ENCODE data around the gene RNF2. TPM values are rescaled to one million over a fixed set of nuclear protein-coding genes. Genes with fewer than 3 reads are reported as not detected.

The RNF2 gene
- total RNA-seq, 1 donor from 2014 or later = 15.9 TPM

DNA sequence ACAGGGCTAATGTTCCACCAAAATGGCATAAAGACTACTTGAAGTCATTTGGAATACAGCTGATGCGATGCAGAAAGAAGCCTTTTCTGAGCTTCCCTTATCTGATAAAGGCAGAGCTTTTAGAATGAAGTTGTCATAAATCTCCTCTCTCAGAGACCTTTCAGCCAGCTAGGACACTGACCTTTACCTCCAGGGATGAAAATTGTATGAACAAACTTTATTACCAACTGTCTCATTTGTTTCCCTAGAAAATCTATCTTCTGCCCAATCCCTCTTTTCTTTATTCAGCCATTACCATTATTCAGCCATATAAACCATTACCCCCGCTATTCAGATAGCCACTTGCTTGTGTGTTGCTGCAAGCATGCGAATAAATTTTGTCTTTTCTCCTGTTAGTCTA is 29.7 kb upstream of the RNF2 start:
- Histone ChIP-seq H3K27me3 (no peaks in the 10 kb centered on the region), H3K9me3 (no peaks in the 10 kb centered on the region), H3K27ac (no peak overlapping the region), H3K4me3 (no peak overlapping the region), H3K4me1 (no peaks in the 10 kb centered on the region), H3K36me3 (no peaks in the 10 kb centered on the region)
- intact Hi-C loops (cut with DNase I) = no loop called here
- no peak for TF ChIP-seq CTCF (IDR thresholded peaks at IDR 0.05)
- no peak for ATAC-seq
- DNase-seq = no peak

DNA sequence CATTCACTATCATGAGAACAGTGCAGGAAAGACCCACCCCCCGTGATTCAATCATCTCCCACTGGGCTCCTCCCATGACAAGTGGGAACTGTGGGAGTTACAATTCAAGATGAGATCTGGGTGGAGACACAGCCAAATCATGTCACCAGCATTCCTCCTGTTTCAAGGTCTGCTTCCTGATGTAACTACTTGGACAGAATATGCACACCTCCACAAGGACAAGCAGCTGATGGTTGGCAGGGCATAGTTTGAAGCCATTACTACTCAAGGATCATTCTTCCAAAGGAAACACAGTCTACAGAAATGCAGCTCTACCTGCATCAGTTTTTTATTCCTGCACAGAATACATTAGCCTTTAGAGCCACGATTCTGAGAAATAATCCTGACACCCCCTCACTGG is 28.5 kb upstream of the RNF2 start:
- DNase-seq (no peak), ATAC-seq (no peak)
- H3K27me3 ChIP-seq = no peaks in the 10 kb centered on the region
- H3K4me1 ChIP-seq = no peaks in the 10 kb centered on the region
- TF ChIP-seq CTCF (IDR thresholded peaks at IDR 0.05) = no peak
- H3K36me3 ChIP-seq = no peaks in the 10 kb centered on the region
- intact Hi-C loops (cut with DNase I) = no loop called here
- H3K27ac ChIP-seq = no peak overlapping the region
- H3K9me3 ChIP-seq = no peaks in the 10 kb centered on the region
- H3K4me3 ChIP-seq = no peak overlapping the region

- Histone ChIP-seq H3K36me3 (no peaks in the 10 kb centered on the region), H3K4me1 (no peaks in the 10 kb centered on the region), H3K9me3 (no peaks in the 10 kb centered on the region), H3K4me3 (no peak overlapping the region), H3K27me3 (no peaks in the 10 kb centered on the region), H3K27ac (no peak overlapping the region)
- TF ChIP-seq CTCF (IDR thresholded peaks at IDR 0.05) = no peak
- intact Hi-C loops (cut with DNase I) = no loop called here
- no peak for DNase-seq
- peak; percentile 50 for ATAC-seq
Measured at GRCh38 chr1:185017338-185017737, 28.0 kb upstream of the RNF2 start.

GRCh38 chr1:185017966-185018365 is 27.4 kb upstream of the RNF2 start:
- H3K4me3 ChIP-seq = no peak overlapping the region
- H3K36me3 ChIP-seq = no peaks in the 10 kb centered on the region
- H3K4me1 ChIP-seq = no peaks in the 10 kb centered on the region
- intact Hi-C loops (cut with DNase I) = no loop called here
- H3K9me3 ChIP-seq = no peaks in the 10 kb centered on the region
- no peaks in the 10 kb centered on the region for H3K27me3 ChIP-seq
- ATAC-seq (no peak), DNase-seq (no peak)
- no peak for TF ChIP-seq CTCF (IDR thresholded peaks at IDR 0.05)
- H3K27ac ChIP-seq = no peak overlapping the region

DNA sequence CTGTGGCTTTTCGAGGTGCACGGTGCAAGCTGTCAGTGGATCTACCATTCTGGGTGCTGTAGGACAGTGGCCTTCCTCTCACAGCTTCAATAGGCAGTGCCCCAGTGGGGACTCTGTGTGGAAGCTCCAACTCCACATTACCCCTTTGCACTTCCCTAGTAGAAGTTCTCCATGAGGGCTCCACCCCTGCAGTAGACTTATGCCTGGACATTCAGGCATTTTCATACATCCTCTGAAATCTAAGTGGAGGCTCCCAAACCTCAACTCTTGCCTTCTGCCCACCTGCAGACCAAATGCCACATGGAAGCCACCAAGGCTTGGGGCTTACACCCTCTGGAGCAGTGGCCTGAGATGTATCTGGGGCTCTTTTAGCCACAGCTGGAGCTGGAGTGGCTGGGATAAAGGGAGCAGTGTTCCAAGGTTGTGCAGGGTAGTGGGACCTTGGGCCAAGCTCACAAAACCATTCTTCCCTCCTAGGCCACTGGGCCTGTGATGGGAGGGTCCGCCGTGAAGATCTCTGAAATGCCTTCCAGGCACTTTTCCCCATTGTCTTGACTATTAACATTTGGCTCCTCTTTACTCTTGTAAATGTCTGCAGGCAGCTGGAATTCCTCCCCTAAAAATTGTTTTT is 18.0 kb upstream of the RNF2 start:
- ATAC-seq = no peak
- Histone ChIP-seq H3K27me3 (no peaks in the 10 kb centered on the region), H3K36me3 (no peaks in the 10 kb centered on the region), H3K9me3 (no peaks in the 10 kb centered on the region), H3K4me3 (no peak overlapping the region), H3K27ac (no peak overlapping the region), H3K4me1 (no peaks in the 10 kb centered on the region)
- no peak for TF ChIP-seq CTCF (IDR thresholded peaks at IDR 0.05)
- intact Hi-C loops (cut with DNase I) = no loop called here
- no peak for DNase-seq

DNA sequence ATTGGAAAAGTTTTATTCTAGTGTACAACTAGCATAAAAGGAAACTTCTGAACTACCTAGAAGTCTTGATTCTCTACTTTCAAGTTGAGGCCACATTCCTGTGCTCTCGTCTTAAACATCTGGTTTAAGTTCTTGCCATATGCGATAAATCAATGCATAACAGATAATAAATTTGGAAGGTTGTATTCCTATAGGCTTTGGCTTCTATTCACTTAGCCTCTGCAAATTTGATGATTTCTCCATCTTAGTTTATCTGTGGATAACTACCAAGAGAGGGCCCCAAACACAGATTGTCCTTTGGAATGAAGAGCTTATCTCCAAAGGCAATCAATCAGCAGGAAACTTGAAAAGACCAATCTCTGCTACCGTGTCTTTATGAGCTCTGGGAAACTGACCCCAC is 11.7 kb upstream of the RNF2 start:
- no peak for DNase-seq
- Histone ChIP-seq H3K27me3 (no peaks in the 10 kb centered on the region), H3K4me1 (no peaks in the 10 kb centered on the region), H3K9me3 (no peaks in the 10 kb centered on the region), H3K36me3 (no peaks in the 10 kb centered on the region), H3K4me3 (no peak overlapping the region), H3K27ac (no peak overlapping the region)
- no peak for TF ChIP-seq CTCF (IDR thresholded peaks at IDR 0.05)
- ATAC-seq = no peak
- intact Hi-C loops (cut with DNase I) = no loop called here
